ENCODE measurements around the gene PXMP4.

The PXMP4 gene

DNA sequence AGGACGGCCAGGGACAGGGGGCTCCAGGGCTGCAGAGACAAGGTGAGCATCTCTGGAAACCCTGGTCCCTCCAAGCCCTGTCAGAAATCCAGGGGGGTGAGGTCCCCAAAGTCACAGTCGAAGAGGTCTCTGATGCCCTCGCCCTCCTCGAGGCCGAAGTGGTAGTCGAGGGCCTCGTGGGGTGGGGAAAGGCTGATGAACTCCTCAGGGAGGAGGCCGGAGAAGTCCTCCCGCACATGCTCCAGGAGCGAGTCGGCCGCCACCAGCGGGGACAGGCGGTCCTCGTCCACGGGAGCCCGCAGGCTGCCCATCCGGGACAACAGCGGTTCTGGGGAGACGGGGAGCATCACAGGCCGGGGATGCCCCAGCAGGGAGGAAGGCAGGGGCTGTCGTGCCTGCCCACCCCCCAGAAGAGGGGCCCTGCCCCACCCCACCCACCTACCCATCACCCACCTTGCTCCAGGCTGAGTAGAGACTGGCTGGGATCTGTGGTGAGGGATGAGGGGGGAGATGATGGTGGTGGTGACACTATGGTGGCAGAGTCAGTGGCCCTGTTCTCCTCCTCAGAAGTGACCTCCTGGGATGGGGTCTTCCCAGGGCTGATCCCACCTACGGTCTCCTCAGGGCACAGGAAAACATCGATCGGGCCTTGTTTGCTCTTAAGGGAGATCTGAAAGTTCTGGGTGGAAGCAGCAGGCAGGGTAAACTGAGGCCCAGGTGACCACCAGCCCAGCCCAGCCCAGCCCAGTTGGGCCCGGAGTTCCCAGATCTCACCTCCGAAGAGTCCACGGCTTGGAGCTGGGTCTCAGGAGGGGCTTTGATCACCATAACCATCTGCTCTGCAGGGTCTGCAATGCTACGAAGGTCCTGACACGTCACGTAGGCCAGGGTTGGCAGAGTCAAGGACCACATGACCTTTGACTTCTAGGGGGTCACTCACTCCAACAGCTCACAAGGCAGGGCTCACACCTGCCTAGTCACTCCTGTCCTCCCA lies 43.2 kb downstream of the PXMP4 start:
- no peak for TF ChIP-seq CTCF (conservative IDR thresholded peaks at IDR 0.05; ENCODE audit: low read depth, low read length)
- DNase-seq (ENCODE audit: low read depth) = no peak
- no peak overlapping the region for H3K4me3 ChIP-seq (ENCODE audit: low read length)

- H3K4me3 ChIP-seq (ENCODE audit: low read length) = no peak overlapping the region
- DNase-seq (ENCODE audit: low read depth) = no peak
- TF ChIP-seq CTCF (conservative IDR thresholded peaks at IDR 0.05; ENCODE audit: low read depth, low read length) = no peak
Measured at GRCh38 chr20:33676121-33676520, 44.0 kb downstream of the PXMP4 start.

GRCh38 chr20:33675136-33675959 lies 44.8 kb downstream of the PXMP4 start:
- H3K4me3 ChIP-seq (ENCODE audit: low read length) = peak overlapping the region; percentile 49
- no peak for DNase-seq (ENCODE audit: low read depth)
- TF ChIP-seq CTCF (conservative IDR thresholded peaks at IDR 0.05; ENCODE audit: low read depth, low read length) = no peak

GRCh38 chr20:33674294-33675135 lies 45.6 kb downstream of the PXMP4 start, which contains the start of gene NECAB3:
Gene NECAB3, minus strand, starts transcription at chr20:33674428. Its CDS starts 76 bp downstream, at chr20:33674352.
- TF ChIP-seq CTCF (conservative IDR thresholded peaks at IDR 0.05; ENCODE audit: low read depth, low read length) = no peak
- DNase-seq (ENCODE audit: low read depth) = no peak
- H3K4me3 ChIP-seq (ENCODE audit: low read length) = peak within 1 kb of the TSS; percentile 80

DNA sequence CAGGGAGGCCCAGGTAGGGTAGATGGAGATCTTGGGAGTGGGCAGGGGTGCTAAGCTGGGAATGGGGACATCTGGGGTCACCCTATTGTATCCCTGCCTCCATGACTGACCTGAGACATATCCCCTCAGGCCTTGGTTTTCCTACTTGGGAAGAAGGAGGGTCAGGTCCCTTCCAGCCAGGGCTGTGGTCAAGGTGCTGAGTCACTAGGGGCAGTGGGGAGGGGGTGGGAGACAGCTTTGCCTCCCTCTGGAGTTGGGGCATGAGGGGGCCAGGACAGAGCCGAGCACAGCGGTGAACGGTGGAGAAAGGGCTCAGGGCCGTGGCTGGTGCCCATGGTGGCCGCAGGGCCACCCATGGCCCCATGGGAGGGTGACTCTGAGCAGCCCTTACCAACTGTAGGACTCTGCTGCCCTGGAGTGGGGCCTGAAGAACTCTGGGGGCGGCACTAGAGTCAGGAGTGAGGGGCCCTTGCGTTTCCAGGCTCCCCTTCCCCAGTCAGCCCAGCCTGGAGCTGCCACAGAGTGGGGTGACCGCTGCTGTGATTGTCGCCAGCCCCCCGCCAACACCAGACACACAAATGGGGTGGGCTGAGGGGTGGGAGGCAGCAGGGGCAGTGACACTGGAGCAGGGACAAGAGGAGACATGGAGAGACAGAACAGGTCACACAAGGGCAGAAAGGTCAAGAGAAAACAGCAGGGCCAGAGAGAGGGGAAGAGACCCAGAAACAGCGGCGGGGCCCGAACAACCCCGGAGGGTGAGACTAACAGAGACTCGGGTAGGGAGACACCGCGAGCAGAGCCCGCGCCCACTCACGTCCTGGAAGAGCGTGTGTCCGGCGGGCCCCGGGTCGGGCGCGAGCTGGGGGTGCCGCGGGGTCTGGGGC lies 46.5 kb downstream of the PXMP4 start:
- H3K4me3 ChIP-seq (ENCODE audit: low read length) = peak overlapping the region; percentile 80
- TF ChIP-seq CTCF (conservative IDR thresholded peaks at IDR 0.05; ENCODE audit: low read depth, low read length) = no peak
- DNase-seq (ENCODE audit: low read depth) = no peak

DNA sequence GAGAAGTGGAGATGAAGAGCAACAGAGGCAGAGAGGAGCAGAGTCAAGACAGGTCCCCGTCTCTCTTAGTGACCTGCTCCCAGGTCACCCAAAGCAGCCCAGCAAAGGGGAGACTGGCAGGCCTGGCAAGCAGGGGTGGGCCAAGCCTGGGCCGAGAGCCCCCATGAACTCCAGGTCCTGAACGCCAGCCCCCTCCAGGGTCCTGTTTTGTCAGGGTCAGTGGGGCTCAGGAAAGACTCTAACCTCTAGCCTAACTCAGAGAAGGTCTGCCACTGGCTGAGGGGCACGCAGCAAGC lies 47.0 kb downstream of the PXMP4 start:
- no peak for TF ChIP-seq CTCF (conservative IDR thresholded peaks at IDR 0.05; ENCODE audit: low read depth, low read length)
- no peak for DNase-seq (ENCODE audit: low read depth)
- H3K4me3 ChIP-seq (ENCODE audit: low read length) = peak overlapping the region; percentile 80

Data from retinal pigment epithelial cell (primary cell).